ENCODE measurements around the gene KANSL1.

DNA sequence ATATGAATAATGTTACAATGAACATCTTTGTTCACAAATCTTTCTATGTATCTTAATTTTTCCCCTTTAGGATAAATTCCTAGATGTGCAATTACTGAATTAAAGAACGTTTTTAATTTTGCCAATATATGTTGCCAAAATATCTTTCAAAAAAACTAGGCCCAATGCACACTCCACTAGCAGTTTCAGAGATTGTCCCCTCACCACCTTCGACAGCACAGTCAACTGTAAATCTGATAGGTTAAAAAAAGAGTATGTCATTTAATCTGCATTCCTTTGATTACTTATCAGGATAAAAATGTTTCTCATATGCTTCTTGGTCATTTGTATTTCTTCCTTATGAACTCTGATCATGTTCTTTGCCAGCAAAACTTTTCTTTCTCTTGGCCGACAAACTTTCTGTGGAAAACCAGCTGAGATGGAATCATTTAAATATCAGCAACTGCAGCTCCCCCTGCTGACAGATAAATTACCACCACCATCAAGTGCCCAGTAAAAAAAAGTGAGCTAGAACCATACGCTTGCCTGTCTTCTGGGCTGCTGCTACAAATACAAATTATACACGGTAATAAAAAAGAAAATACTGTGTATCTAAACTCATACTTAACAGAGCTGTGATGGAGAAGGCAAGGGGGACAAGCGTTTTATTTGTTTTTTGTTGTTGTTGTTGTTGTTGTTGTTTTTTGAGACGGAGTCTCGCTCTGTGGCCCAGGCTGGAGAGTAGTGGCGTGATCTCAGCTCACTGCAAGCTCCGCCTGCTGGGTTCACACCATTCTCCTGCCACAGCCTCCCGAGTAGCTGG lies 19.6 kb upstream of the KANSL1 start:
- TF ChIP-seq, protein P1, sequence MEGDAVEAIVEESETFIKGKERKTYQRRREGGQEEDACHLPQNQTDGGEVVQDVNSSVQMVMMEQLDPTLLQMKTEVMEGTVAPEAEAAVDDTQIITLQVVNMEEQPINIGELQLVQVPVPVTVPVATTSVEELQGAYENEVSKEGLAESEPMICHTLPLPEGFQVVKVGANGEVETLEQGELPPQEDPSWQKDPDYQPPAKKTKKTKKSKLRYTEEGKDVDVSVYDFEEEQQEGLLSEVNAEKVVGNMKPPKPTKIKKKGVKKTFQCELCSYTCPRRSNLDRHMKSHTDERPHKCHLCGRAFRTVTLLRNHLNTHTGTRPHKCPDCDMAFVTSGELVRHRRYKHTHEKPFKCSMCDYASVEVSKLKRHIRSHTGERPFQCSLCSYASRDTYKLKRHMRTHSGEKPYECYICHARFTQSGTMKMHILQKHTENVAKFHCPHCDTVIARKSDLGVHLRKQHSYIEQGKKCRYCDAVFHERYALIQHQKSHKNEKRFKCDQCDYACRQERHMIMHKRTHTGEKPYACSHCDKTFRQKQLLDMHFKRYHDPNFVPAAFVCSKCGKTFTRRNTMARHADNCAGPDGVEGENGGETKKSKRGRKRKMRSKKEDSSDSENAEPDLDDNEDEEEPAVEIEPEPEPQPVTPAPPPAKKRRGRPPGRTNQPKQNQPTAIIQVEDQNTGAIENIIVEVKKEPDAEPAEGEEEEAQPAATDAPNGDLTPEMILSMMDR (IDR thresholded peaks at IDR 0.05), result peak; percentile 50 to 86 (median 83)
- no peak for TF ChIP-seq POLR2A (IDR thresholded peaks at IDR 0.05)

Measured in vagina (tissue), 2 donors.